A673 (cell line): ENCODE results near the gene VSTM4. TPM values are rescaled to one million over a fixed set of nuclear protein-coding genes. Genes with fewer than 3 reads are reported as not detected.

Experiments
- BruUV-seq: library from RNA; stranded (reverse); fragments of 400-500 nt; replicated peaks from 2 replicates; lab custom pipeline; 2021; lab: Mats Ljungman, UMichigan
- CTCF ChIA-PET: fragments of 300-600 bp; sonication (Branson Sonifier 250); formaldehyde crosslinking; loops from one replicate; lab custom pipeline; 2022; ENCODE audit warnings: antibody characterized with exemption; lab: Charles Lee
- POLR2A ChIA-PET: fragments of 300-600 bp; sonication (Branson Sonifier 250); formaldehyde crosslinking; loops from one replicate; lab custom pipeline; 2022; ENCODE audit warnings: antibody characterized with exemption; ENCODE audit not compliant: low non-redundant PET; lab: Charles Lee
- DNase-seq: peaks from one replicate; pipeline ENCODE4 v3.0.0-alpha.2; 2015; ENCODE audit warnings: low spot score
- H3K27ac ChIP-seq: fragments of 200-600 bp; sonication (generic); 2 replicates; pipeline ENCODE4 v1.5.1; 2016; ENCODE audit warnings: mixed run types, low read depth, mild to moderate bottlenecking, mixed read lengths, antibody characterized with exemption, low read length; ENCODE audit not compliant: poor library complexity, severe bottlenecking
- H3K27me3 ChIP-seq: fragments of 200-600 bp; sonication (generic); replicated peaks from 2 replicates; pipeline ENCODE4 v1.6.1; 2017; ENCODE audit warnings: mixed run types, low read depth, mild to moderate bottlenecking, mixed read lengths, antibody characterized with exemption, low read length; ENCODE audit not compliant: insufficient read depth, poor library complexity
- H3K36me3 ChIP-seq: fragments of 200-600 bp; sonication (generic); 2 replicates; pipeline ENCODE4 v1.6.1; 2016; ENCODE audit warnings: mixed run types, mild to moderate bottlenecking, mixed read lengths, antibody characterized with exemption, low read length; ENCODE audit not compliant: insufficient read depth, poor library complexity, severe bottlenecking
- H3K4me1 ChIP-seq: fragments of 200-600 bp; sonication (generic); 2 replicates; pipeline ENCODE4 v1.6.1; 2017; ENCODE audit warnings: mixed run types, mild to moderate bottlenecking, mixed read lengths, antibody characterized with exemption, low read length; ENCODE audit not compliant: insufficient read depth, poor library complexity, severe bottlenecking
- H3K4me3 ChIP-seq: fragments of 200-600 bp; sonication (generic); 2 replicates; pipeline ENCODE4 v1.5.1; 2016; ENCODE audit warnings: low read depth, mixed run types, mild to moderate bottlenecking, mixed read lengths, low read length; ENCODE audit not compliant: poor library complexity, severe bottlenecking
- H3K9me3 ChIP-seq: fragments of 200-600 bp; sonication (generic); 2 replicates; pipeline ENCODE4 v1.6.1; 2016; ENCODE audit warnings: mixed run types, low read depth, mild to moderate bottlenecking, mixed read lengths, antibody characterized with exemption, low read length; ENCODE audit not compliant: poor library complexity, severe bottlenecking
- CTCF ChIP-seq: fragments of 300-800, 200-600 bp; sonication (generic); conservative IDR thresholded peaks from 2 replicates; pipeline ENCODE4 v1.5.1; 2017; ENCODE audit warnings: low read depth, mild to moderate bottlenecking, antibody characterized with exemption, low read length, moderate library complexity, mixed read lengths
- EZH2 ChIP-seq: fragments of 200-600 bp; sonication (generic); IDR thresholded peaks from 2 replicates; pipeline ENCODE4 v1.6.1; 2017; ENCODE audit warnings: borderline replicate concordance, low read depth, mild to moderate bottlenecking, mixed read lengths, antibody characterized with exemption, low read length; ENCODE audit not compliant: poor library complexity, severe bottlenecking
- intact Hi-C: fragments of 100-400 bp; cut with micrococcal nuclease; formaldehyde crosslinking; loops from one replicate; pipeline ENCODE4 v1.10.0; 2022; ENCODE audit not compliant: unreplicated experiment
- total RNA-seq: library from RNA; stranded (reverse); gene quantifications from 2 replicates; pipeline ENCODE4 v1.2.3, GENCODE V29; 2021

VSTM4 gene
- total RNA-seq, 1 experiment from 2014 or later, result 0.11 TPM

DNA sequence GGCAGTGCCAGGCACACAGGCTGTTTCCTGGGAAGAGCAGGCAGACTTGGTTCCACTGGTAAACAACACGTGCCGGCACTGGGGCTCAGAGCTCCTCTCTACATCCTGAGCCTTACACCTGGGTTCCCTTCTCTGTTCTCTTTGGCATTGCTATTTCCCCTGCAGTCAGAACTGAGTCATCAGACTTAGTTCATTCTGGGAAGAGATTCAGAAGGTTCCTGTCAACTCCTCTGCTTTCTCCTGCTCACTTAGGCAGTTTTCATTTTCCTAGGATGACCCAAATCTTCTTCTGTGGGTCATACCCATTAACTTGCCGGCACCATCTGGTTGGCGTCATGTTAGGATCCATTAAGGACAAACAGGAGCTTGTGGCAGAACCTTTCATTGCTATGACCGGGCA is 142.3 kb downstream of the VSTM4 start:
- Histone ChIP-seq H3K27me3 (no peaks in the 10 kb centered on the region), H3K36me3 (no peaks in the 10 kb centered on the region), H3K9me3 (no peaks in the 10 kb centered on the region), H3K4me1 (no peaks in the 10 kb centered on the region), H3K27ac (no peak overlapping the region), H3K4me3 (no peak overlapping the region)
- intact Hi-C loops, result no loop called here
- ChIA-PET POLR2A (no interaction called here), CTCF (no interaction called here)
- no TSS peak for BruUV-seq
- no peak for TF ChIP-seq EZH2
- no peak for TF ChIP-seq CTCF
- no peak for DNase-seq

DNA sequence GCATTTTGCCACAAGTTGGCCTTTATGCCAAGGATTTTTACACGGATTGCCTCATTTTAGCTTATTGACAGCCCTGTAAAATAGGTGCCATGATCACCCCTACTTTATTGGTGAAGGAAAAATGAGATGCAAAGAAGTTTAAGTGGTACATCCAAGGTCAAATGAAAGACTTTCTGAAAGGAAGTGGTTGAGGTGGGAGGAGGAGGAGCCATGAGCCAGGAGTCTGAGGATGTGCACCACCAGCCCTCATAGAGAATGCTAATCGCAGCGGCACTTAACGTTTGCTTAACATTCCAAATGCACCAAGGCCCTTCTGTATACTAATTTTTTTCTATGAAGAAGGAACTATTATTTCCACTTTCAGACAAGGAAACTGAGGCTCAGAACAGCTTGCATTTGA is 144.7 kb downstream of the VSTM4 start:
- no peak overlapping the region for H3K27ac ChIP-seq
- no peak overlapping the region for H3K4me3 ChIP-seq
- no peak for TF ChIP-seq EZH2
- BruUV-seq, result no TSS peak
- H3K27me3 ChIP-seq, result no peaks in the 10 kb centered on the region
- no peak for DNase-seq
- H3K4me1 ChIP-seq, result no peaks in the 10 kb centered on the region
- H3K9me3 ChIP-seq, result no peaks in the 10 kb centered on the region
- ChIA-PET POLR2A (no interaction called here), CTCF (no interaction called here)
- intact Hi-C loops, result no loop called here
- H3K36me3 ChIP-seq, result no peaks in the 10 kb centered on the region

- no peak overlapping the region for H3K27ac ChIP-seq
- no peak for TF ChIP-seq EZH2
- no peak for TF ChIP-seq CTCF
- H3K4me3 ChIP-seq, result no peak overlapping the region
- no peaks in the 10 kb centered on the region for H3K4me1 ChIP-seq
- H3K27me3 ChIP-seq, result no peaks in the 10 kb centered on the region
- DNase-seq, result no peak
- POLR2A ChIA-PET, result no interaction called here
- intact Hi-C loops, result no loop called here
- no TSS peak for BruUV-seq
- no peaks in the 10 kb centered on the region for H3K36me3 ChIP-seq
- no peaks in the 10 kb centered on the region for H3K9me3 ChIP-seq
- CTCF ChIA-PET, result no interaction called here
Observed at GRCh38 chr10:48970046-48970445, 145.3 kb downstream of the VSTM4 start.

DNA sequence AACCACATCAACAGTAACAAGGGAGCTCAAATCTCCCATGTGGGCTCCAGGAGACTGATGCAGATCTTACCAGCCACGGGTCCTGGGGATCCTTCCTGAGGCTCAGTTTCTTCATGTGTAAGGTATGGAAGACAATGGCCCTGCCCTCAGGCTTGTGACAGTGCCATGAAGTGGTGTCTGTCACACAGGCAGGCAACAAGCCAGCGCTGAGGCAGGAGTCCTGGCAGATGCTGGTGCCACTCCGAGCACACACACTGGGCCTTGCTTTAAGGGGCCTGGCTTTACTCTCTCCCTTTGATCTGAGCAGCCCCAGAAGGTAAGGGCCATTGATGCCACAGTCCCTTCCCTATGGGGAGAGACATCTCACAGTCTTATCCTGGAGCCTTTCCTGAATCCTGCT is 147.3 kb downstream of the VSTM4 start:
- BruUV-seq, result no TSS peak
- intact Hi-C loops, result no loop called here
- H3K4me3 ChIP-seq, result no peak overlapping the region
- TF ChIP-seq CTCF (no peak), EZH2 (no peak)
- H3K27me3 ChIP-seq, result no peaks in the 10 kb centered on the region
- H3K27ac ChIP-seq, result no peak overlapping the region
- no peaks in the 10 kb centered on the region for H3K36me3 ChIP-seq
- DNase-seq, result no peak
- ChIA-PET CTCF (no interaction called here), POLR2A (no interaction called here)
- no peaks in the 10 kb centered on the region for H3K9me3 ChIP-seq
- H3K4me1 ChIP-seq, result no peaks in the 10 kb centered on the region
